Loucy (cell line): ENCODE results near the gene NFASC.

Source experiments
- H2AFZ ChIP-seq: fragments of 200-600 bp; sonication (generic); 2 replicates; pipeline ENCODE4 v1.6.0; 2016; ENCODE audit warnings: antibody characterized with exemption, mild to moderate bottlenecking, low read length, moderate library complexity
- H3F3A ChIP-seq: fragments of 200-600 bp; 2 replicates; pipeline ENCODE4 v1.6.0; 2016; ENCODE audit warnings: antibody characterized with exemption, low read depth, mild to moderate bottlenecking
- H3K27me3 ChIP-seq: fragments of 200-600 bp; sonication (generic); 2 replicates; pipeline ENCODE4 v1.6.1; 2014; ENCODE audit warnings: low read length, mild to moderate bottlenecking; ENCODE audit not compliant: insufficient read depth, poor library complexity, severe bottlenecking
- H3K36me3 ChIP-seq: fragments of 200-600 bp; sonication (generic); 2 replicates; pipeline ENCODE4 v1.6.1; 2016; ENCODE audit warnings: low read length; ENCODE audit not compliant: insufficient read depth
- H3K4me1 ChIP-seq: fragments of 200-600 bp; sonication (generic); 2 replicates; pipeline ENCODE4 v1.5.1; 2014; ENCODE audit warnings: low read length, mild to moderate bottlenecking; ENCODE audit not compliant: insufficient read depth, poor library complexity, severe bottlenecking
- H3K4me2 ChIP-seq: fragments of 200-600 bp; sonication (generic); 2 replicates; pipeline ENCODE4 v1.6.0; 2014; ENCODE audit warnings: antibody characterized with exemption, low read length, low read depth, mild to moderate bottlenecking; ENCODE audit not compliant: poor library complexity, severe bottlenecking
- H3K4me3 ChIP-seq: fragments of 200-600 bp; sonication (generic); 2 replicates; pipeline ENCODE4 v1.5.1; 2014; ENCODE audit warnings: low read length, mild to moderate bottlenecking, mixed read lengths; ENCODE audit not compliant: poor library complexity, severe bottlenecking
- H3K79me2 ChIP-seq: fragments of 200-600 bp; sonication (generic); 2 replicates; pipeline ENCODE4 v1.6.1; 2014; ENCODE audit warnings: low read length; ENCODE audit not compliant: insufficient read depth
- H3K9ac ChIP-seq: fragments of 200-600 bp; sonication (generic); 2 replicates; pipeline ENCODE4 v1.6.0; 2014; ENCODE audit warnings: mild to moderate bottlenecking, low read depth, low read length, moderate library complexity; ENCODE audit not compliant: poor library complexity, severe bottlenecking
- H3K9me2 ChIP-seq: fragments of 200-600 bp; sonication (generic); replicated peaks from 2 replicates; pipeline ENCODE4 v1.6.1; 2016; ENCODE audit warnings: low read depth, low read length, mixed read lengths
- H3K9me3 ChIP-seq: fragments of 200-600 bp; sonication (generic); 2 replicates; pipeline ENCODE4 v1.6.1; 2014; ENCODE audit warnings: mild to moderate bottlenecking, antibody characterized with exemption, low read length, low read depth; ENCODE audit not compliant: insufficient read depth
- H4K20me1 ChIP-seq: fragments of 200-600 bp; sonication (generic); 2 replicates; pipeline ENCODE4 v1.6.0; 2014; ENCODE audit warnings: antibody characterized with exemption, low read length, mild to moderate bottlenecking; ENCODE audit not compliant: insufficient read depth, poor library complexity, severe bottlenecking
- EZH2phosphoT487 ChIP-seq: fragments of 200-600 bp; IDR thresholded peaks from 2 replicates; pipeline ENCODE4 v1.6.1; 2018; ENCODE audit warnings: antibody characterized with exemption, mild to moderate bottlenecking, moderate library complexity, borderline replicate concordance
- TF ChIP-seq, protein P1 (sequence below): fragments of 200-600 bp; sonication (generic); conservative IDR thresholded peaks from 2 replicates; pipeline ENCODE4 v1.5.1; 2014; ENCODE audit warnings: mild to moderate bottlenecking, antibody characterized with exemption, low read length

Gene NFASC

DNA sequence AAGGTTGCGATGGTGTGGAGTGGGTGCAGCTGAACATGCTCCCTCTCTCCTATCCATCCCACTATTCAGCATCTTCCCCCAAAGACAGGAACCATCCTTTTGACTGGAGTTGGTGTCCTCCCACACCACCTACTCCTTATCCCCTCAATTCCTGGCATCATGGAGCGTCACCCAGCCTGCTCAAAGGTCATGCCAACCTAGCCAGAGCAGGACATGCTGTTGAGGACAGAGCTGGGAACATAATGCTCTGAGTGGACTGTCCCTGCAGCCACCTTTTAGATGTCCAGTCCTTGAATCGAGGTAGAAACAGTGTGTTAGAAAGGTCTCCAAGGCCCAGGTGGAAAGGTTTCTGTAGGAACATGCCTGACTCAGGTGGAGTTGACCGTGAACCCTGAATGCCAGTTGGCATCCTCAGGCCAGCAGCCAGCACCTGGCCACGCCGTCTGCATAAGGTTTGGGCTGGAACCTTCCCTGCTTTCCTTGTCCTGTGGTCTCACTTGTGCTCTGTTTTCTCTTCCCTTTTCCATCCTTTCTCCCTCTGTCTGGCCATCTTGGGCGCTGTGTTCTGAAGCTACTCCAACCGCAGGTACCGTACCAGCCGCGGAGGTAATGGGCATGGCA is 120.2 kb downstream of the NFASC start:
- H3K4me1 ChIP-seq: peaks cover 54% of the 10 kb centered on the region
- no peaks in the 10 kb centered on the region for H3K27me3 ChIP-seq

DNA sequence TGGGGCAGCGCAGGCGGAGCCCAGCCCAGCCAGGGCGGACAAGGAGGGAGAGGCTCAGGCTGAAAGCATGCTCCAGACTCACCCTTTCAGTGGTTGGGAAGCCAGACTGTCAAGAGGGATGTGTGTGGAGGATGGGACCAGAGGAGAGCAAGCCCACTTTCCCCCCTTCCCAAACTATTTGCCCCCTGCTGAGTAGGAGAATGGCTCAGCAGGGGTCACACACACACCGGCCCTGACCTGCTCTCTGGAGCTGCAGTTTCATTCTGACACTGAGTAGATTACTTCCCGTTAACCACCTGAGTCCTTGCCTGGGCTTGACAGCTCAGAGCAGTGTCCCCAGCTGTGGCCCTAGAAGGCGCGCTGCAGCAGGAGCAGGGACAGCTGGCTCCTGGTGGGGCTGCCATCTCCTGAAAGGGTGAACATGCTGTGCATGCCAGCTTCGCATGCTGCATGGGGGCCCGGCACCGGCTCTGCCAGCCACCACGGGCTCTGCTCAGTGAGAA is 120.7 kb downstream of the NFASC start:
- Histone ChIP-seq H3K27me3 (no peaks in the 10 kb centered on the region), H3K4me2 (no peak overlapping the region), H3K79me2 (no peaks in the 10 kb centered on the region), H3K9me3 (no peaks in the 10 kb centered on the region), H3K4me3 (no peak overlapping the region), H4K20me1 (no peaks in the 10 kb centered on the region), H2AFZ (no peak overlapping the region), H3F3A (no peaks in the 10 kb centered on the region), H3K9ac (peak overlapping the region; percentile 28), H3K36me3 (no peaks in the 10 kb centered on the region), H3K4me1 (peaks cover 50% of the 10 kb centered on the region), H3K9me2 (no peaks in the 10 kb centered on the region)
- no peak for TF ChIP-seq EZH2phosphoT487
- TF ChIP-seq, protein P1, sequence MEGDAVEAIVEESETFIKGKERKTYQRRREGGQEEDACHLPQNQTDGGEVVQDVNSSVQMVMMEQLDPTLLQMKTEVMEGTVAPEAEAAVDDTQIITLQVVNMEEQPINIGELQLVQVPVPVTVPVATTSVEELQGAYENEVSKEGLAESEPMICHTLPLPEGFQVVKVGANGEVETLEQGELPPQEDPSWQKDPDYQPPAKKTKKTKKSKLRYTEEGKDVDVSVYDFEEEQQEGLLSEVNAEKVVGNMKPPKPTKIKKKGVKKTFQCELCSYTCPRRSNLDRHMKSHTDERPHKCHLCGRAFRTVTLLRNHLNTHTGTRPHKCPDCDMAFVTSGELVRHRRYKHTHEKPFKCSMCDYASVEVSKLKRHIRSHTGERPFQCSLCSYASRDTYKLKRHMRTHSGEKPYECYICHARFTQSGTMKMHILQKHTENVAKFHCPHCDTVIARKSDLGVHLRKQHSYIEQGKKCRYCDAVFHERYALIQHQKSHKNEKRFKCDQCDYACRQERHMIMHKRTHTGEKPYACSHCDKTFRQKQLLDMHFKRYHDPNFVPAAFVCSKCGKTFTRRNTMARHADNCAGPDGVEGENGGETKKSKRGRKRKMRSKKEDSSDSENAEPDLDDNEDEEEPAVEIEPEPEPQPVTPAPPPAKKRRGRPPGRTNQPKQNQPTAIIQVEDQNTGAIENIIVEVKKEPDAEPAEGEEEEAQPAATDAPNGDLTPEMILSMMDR: no peak

More for the DNA sequence above, 120.2 kb downstream of the NFASC start:
- no peaks in the 10 kb centered on the region for H4K20me1 ChIP-seq
- no peaks in the 10 kb centered on the region for H3K9me2 ChIP-seq
- H3K9ac ChIP-seq: no peak overlapping the region
- no peaks in the 10 kb centered on the region for H3K79me2 ChIP-seq
- no peak overlapping the region for H3K4me2 ChIP-seq
- no peak overlapping the region for H3K4me3 ChIP-seq
- H3K36me3 ChIP-seq: no peaks in the 10 kb centered on the region
- no peaks in the 10 kb centered on the region for H3F3A ChIP-seq
- no peak overlapping the region for H2AFZ ChIP-seq
- H3K9me3 ChIP-seq: no peaks in the 10 kb centered on the region
- TF ChIP-seq, protein P1: no peak
- TF ChIP-seq EZH2phosphoT487: no peak

DNA sequence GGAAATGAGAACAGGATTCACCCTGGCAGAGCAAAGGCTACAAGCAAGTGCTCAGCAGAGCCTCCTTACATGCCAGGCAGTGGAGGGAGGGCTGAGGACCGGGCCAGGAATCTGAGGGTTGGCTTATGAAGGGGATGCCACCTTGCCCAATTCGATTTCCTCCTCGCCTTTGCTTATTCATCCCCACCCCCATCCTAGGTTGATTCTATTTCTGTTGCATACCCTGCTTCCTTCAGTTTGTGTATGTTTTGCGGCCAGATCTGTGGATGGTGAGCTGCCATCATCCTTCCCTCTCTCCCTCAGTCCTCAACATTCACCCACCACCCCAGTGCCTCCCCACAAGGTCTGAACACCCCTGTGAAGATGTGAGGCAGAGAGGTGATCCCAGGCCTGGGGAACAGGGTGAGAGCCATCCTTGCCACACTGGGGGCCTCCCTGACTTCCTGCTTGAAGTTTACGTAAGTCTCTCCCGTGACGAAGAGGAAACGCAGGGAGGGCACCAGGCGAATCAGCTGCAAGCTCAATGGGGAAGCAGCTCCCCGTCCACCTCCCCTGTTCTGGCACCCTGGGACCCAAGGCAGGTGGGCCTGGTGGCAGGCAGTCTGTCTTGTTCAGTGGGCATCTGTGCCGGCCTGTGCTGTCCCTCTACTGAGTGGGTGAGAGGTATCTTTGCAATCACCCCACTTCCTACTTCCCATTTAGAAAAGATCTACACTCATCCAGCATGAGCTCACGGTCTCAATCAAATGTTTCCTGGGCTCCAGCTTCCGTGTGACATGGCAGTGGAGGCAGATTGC is 121.7 kb downstream of the NFASC start:
- Histone ChIP-seq H3K9me2 (no peaks in the 10 kb centered on the region), H3K36me3 (no peaks in the 10 kb centered on the region), H3F3A (no peaks in the 10 kb centered on the region), H3K4me2 (peak overlapping the region; percentile 37), H4K20me1 (no peaks in the 10 kb centered on the region), H3K4me1 (peaks cover 48% of the 10 kb centered on the region), H2AFZ (0 out of 2 replicates have a peak overlapping the region, but pooled peaks have one; percentile 8), H3K27me3 (no peaks in the 10 kb centered on the region), H3K9ac (peak overlapping the region; percentile 40), H3K9me3 (no peaks in the 10 kb centered on the region), H3K79me2 (no peaks in the 10 kb centered on the region), H3K4me3 (no peak overlapping the region)
- no peak for TF ChIP-seq EZH2phosphoT487
- TF ChIP-seq, protein P1: no peak
